GM18502 (cell line): Measurements from ENCODE around the gene ATG4B.

ENCODE experiments used
- ATAC-seq: cut with Tn5 transposase; IDR thresholded peaks from one replicate; pipeline ENCODE4 v1.9.1; 2021; ENCODE audit warnings: mild to moderate bottlenecking; ENCODE audit not compliant: unreplicated experiment, poor library complexity

The ATG4B gene

DNA sequence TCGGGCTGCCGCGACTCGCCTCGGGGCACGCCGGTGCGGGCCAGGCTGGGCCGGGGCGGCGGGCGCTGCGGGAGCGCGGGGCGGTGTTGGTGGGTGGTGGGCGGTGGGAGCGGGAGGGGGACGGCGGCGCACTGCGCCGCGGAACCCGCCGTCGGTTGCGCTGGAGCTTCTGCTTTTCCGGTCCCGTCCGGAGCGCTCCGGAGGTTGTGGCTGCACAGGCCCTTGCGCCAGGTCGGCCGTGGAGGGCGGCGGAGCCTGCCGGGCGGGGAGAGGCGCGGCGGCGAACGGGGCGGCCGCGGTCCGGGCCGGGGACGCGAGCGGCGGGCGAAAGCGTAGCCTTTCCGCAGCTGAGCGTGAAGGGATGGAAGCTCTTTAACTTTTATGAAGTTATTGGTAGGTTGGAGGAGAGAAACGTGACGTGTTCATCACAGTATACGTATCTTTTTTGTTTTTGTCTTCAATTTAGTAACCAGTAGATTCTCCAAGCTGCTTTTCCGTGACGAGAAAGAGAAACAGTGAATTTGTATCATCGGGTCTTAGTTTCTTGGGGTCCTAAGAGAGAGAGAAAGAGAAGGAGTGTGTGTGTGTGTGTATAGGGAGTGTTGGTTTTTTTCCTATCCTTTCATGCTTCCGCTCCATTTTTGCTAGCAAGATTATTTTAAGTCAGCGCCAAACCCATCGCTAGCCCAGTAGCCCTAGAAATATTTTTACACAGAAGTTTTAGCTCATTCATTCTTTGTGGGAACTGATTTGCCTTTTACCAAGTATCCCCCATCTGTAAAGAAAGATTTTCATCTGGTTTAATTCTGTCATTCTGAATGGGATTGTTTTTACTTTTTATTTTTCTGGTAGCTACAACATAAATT is 535 bp downstream of the ATG4B start:
- ATAC-seq = peak; percentile 26

DNA sequence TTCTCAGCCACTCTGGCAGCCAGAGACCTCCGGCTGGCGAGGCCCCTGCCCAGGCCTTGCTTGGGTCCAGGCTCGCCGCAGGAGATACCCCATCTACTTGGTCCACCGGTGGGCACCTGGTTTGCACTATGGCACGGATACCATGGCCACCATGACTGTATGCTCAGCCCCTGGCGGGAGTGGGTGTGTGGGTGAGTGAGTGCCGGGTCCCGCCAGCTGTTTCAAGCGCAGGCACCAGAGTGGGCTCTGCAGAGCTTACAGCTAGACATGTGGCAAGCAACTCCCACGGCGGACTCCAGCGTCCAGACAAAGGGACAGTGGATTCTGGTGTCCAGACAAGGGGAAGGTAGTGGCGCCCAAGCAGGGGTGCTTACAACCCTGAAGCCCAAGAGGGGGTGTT is 1.4 kb downstream of the ATG4B start:
- ATAC-seq = no peak

DNA sequence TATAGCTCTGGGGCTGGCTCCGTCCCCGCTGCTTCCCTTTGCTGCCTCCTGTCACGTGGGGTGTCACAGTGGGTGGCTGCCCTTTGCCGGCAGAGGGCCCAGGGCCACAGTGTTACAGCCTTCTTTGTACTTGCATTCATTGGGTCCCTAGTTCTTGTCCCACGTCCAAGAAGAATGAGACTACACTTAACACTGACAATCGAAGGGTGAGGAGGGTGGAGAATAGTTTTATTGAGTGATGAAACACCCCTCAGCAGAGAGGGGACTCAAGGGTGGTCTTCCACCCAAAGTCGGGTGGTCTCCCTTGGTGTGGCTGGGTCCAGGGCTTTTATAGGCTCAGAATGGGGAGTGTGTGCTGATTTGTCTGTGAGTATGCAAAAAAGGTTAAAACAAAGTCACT is 1.9 kb downstream of the ATG4B start:
- ATAC-seq = no peak

DNA sequence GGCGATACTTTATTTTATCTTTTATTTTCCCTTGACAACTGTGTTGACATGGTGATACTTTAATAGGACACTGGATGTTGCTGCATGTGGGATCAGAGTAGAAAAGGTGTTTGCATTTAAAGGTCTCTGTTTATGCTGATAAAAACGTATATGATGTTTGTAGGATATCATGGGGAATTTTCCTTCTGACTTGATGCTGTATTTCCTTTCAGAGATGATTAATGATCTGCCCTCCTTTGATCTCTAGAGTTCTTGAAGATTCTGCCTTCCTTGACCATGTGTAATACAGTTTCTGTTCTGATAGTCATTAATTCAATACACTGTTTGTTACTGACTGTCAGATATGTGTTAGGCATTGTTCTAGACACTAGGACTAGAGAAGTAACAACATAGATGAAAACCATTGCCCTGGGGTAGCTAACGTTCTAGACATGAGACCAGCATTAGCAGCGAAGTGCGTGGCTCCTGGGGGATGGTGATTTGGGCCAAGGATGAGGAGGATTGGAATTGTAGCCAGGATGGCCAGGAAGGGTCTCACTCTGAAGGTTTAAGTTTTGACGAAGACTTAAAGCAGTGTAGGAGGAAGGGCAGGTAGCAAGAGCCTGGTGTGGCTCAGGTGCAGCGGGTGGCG is 2.8 kb downstream of the ATG4B start:
- ATAC-seq = no peak

DNA sequence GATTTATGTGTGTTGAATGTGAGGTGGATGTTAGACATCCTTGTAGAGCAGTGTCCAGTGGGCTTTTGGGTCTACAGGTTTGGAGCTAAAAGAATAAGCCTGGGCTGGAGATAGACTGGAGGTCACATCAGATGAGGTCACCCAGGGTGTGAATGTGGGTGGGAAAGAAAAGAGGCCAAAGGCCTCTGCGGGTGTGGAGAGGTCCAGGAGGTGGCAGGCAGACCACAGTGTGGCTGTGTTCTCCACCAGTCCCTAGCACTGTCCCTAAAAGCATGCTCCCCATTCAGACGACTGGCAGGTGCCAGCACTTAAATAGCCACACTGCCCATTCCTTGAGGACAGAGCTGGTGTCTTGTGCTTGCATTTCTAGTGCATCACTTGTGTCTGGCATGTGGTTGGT is 4.1 kb downstream of the ATG4B start:
- ATAC-seq = no peak

DNA sequence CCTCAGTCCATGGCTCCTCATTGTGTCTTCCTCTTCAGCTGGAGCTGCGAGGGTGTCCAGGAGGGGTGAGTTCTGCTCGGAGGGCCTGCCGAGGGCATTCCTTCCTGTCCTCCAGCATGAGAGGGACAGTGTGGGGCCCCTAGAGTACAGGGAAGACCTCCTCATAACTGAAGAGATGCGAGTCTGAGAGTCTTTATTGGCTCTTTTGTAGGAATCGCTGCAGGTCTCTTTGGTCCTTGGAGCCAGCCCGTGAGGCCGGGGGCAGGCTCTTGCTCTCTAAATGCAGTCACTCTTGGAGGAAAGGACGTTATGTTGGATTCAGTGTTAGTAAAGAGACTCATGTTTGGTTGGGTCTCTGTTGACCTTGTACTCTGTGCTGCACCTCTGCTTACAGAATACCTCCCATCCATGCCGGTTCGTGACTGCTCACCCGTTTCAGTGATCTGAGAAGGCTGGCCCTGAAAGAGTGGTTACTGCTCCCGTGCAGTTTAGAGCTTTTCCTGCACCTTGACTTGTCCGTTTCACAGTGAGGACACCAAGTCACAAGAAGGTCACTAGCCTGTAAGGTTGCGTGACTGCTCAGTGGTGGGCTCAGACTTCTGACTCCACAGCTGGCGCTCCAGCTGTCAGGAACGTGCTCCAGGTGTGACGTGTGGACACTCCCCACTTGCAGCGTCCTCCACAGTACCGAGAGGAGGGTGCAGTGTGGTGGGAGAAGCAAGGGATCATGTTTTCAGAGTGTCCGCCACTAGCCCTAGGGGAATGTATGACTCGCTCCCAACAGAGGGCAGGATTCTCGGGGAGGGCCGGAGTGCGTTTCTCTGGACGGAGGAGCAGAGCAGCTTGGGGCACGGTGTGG is 7.8 kb downstream of the ATG4B start:
- ATAC-seq = no peak

DNA sequence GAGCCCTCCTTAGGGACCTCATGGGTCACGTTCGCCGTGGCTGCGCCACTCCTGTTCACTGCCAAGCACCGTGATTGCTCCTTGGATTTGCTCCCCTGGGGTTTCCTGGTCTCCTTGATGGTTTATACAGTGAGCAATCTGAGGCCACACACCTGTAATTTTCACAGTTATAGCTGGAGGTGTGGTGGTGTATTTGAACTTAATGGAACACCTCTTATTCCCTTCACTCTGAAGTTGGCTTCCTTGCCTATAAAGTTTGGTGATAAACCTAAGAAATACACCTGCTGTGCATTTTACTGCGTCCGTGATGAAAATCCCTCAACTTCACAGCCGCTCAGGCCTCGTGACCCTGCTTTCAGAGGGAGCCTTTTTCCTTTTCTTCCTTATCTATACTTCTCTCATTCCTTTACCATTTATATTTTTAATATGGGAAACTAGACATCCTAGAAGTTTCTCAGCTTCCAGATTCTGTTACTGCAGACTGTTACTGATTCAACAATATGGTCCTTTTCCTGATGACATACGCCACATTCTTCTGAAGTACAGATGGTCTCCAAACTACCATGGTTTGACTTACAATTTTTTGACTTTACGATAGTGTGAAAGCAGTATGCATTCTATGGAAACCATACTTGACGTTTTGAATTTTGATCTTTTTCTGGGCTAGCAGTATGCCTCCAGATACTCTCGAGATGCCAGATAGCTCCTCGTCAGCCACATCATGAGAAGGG is 8.6 kb downstream of the ATG4B start:
- ATAC-seq = no peak

DNA sequence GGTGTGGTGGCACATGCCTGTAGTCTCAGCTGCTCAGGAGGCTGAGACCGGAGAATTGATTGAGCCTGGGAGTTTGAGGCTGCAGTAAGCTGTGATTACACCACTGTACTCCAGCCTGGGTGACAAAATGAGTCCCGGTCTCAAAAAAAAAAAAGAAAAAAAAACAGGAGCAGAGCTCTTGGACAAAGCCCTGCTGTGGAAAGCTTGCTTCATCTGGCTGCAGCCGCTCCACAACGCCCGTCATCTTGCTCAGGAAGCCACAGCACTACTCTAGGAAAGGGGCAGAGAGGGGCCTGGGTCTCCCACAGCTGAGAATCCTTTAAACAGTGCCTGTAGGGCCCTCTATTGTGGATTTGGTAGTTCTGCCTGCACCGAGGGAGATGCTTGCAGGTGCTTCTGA is 11.0 kb downstream of the ATG4B start:
- no peak for ATAC-seq

DNA sequence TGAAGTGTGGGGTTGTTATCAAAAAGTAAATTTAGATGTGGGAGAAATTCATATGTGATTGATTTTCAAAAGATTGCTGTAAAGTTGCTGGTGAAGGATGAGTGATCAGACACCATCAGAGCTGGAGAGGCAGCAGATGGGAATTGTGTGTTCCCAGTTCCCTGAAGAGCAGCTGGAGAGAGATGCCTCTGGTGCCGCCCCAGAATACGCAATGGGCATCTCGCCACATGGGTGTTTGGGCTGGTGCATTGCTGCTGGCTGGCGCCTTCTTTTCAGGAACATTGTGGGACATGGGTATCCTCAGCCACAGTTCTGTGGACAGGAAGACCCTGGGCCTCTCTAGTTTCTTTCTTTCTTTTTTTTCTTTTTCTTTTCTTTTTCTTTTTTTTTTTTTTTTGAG is 11.9 kb downstream of the ATG4B start:
- no peak for ATAC-seq

DNA sequence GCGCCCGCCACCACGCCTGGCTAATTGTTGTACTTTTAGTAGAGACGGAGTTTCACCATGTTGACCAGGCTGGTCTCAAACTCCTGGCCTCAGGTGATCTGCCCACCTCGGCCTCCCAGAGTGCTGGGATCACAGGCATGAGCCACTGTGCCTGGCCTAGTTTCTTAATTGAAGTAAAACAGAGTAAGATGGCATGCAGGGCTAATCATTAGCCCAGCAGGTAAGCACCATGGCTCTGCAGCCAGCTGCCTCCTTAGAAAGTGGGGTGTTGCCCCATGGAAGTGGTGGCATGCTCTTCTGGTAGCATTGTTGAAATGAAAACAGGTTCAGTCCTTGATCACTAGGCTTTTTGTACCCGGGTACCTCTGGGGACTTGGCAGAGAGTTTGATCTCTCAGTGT is 12.4 kb downstream of the ATG4B start:
- ATAC-seq = no peak

DNA sequence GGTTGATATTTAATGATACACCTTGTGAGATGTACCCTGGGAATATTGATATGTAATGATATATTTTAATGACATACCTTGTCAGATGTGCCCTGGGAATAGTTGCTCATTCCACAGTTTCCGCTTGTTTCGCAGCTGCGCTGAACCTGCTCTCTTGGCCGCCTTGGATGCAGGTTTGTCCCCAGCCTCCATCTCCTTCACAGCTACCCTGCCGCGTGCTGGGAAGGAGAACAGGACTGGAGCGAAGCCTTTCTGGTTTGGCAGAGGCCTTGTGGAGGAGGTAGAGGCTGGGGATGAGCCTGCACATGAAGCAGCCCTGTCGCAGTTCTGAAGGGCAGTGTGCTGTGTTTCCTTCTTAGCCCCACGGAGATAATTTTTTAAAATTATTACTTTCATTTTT is 14.6 kb downstream of the ATG4B start:
- ATAC-seq = no peak

DNA sequence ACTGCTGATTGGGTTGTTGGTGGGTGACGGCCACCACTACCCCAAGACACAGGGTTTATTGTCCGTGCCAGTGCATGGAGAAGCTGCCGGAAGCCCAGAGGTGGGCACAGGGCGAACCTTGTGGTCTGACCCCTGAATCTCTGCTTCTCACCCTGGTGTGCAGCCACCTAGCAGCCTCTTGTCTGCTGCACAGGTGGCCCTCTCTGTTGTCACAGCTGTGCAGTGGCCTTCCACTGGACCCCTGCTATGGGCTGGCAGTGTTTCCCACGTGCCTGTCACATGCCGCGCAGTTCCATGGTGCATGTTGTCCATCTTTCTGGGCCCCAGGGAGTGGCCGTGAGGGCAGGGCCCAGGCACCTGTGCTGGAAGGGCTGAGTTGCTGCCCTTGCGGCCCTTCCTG is 15.2 kb downstream of the ATG4B start:
- no peak for ATAC-seq

DNA sequence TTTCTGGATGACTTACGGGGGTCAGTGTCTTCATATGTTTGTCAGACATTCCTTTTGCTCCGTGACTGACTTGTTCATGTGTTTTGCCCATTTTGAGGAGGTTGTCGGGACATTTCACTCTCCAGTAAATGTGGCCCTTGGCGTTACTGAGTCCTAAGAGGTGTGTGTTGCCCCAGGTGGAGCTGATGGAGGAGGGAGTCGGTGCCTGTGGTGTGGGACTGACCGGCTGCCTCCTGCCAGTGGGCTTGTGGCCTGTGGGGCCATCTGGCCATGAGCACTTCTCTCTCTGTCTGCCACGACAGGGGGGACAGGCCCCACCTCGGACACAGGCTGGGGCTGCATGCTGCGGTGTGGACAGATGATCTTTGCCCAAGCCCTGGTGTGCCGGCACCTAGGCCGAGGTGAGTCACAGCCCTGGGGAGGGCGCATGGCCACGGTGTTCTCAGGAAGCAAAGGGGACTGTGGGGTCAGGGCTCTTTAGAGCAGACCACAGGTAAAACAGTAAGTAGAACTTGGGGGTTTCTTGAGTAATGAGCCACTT is 15.8 kb downstream of the ATG4B start:
- ATAC-seq = no peak

DNA sequence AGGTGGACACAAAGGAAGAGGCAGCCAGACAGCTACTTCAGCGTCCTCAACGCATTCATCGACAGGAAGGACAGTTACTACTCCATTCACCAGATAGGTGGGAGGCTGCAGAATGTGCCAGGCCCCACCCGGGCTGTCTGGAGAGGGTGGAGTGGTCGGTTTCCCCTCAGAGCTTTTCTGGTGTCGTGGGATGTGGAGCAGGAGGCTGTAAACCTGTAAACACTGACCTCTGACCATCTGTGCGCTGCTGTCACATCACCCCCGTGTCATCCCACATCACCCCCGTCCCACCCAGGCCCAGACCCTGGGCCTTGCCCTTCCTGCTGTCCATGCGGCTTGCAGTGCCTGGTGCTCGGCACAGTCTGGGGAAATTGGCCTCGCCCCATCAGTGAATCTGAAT is 17.1 kb downstream of the ATG4B start:
- ATAC-seq = no peak

DNA sequence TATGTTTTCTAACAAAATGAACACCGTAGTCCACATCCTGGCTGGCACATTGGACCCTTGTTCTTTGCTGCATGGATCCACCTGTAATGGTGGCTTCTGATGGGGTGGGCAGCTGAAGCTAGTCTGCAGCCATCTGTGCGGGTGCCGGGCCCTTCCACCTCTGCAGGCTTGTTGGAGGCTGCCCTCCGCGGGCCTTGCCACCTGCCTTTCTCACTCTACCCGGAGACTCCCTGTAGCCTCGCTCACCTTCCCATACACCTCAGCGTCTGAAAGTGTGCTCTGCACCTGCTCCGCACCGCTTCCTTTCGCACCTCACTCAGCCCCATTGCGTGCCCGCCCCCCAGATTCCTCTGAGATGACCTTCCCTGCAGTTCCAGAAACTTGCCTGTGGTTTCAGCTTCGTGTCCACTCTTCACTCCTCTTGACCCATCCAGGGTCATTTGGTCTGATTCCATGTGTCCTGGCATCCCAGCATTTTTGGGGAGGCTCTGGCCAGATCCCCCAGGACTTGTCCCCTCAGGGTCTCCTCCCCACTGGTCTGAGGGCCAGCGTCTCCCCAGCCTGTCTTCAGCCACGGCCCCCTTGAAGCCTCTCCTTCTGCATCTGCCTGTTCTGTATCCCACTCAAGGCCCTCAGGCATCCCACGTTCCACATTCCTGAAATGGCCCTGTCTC is 18.2 kb downstream of the ATG4B start:
- no peak for ATAC-seq

DNA sequence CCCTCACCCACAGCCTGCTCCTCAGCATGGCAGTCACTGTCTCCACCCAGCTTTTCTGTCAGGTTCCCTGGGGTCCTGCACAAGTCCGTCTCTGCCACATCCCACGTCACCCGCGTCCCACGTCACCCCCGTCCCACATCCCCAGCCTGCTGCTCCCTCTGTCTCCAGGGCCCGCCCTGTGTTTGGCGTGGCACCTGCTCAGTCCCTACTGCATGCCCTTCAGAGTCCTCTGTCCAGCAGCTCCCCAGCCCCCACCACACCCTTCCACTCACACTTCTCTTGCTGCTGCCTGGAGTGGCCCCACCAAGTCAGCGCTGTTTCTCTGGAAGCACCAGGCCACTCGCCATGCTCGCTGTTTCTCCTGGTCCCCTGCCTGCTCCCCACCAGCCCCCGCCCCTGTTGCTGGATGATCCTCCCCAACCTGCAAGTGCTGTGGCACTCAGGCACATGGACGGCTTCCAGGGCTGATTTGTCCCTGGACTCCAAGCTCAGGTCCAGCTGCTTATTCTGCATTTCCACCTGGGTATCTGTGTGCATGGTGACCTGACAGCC is 18.8 kb downstream of the ATG4B start:
- no peak for ATAC-seq

DNA sequence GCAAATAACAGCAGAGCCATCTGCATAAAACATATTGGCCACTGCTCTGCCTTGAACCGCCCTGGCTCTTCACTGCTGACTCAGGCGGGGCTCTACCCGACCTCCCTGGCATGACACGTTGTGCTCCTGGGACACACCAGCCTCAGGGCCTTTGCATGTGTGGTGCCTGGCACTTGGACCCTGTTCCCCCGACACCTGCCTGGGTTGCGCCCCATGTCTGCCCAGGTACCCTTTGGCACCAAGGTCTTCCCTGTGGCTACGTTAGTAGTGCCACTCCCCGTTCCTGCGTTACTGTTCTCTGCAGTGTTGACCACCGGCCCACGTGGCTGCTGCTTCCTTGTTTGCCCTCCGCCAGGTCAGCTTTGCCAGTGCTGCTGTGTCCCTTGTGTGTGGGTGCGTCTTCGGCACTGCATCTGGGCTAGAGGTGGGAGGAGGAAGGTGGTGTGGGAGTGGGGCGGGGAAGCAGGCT is 20.3 kb downstream of the ATG4B start:
- no peak for ATAC-seq

DNA sequence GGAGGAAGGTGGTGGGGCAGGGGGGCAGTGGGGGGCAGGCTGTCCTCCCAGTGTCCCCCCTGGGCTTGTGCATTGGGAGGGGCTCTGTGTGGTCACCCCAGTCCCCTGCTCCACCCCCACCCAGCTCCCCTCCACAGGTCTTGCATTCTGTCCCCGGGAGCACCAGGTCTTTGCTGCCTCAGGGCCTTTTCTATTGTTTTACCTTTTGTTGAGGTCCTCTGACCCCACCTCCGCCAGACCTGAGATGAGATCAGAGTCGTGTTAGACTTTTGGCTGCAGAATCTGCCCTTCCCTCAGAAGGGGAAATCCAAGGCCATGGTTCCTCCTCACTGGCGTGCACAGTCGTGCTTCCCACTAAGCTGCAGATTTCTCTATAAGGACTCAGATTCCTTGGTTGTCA is 20.8 kb downstream of the ATG4B start:
- ATAC-seq = no peak

DNA sequence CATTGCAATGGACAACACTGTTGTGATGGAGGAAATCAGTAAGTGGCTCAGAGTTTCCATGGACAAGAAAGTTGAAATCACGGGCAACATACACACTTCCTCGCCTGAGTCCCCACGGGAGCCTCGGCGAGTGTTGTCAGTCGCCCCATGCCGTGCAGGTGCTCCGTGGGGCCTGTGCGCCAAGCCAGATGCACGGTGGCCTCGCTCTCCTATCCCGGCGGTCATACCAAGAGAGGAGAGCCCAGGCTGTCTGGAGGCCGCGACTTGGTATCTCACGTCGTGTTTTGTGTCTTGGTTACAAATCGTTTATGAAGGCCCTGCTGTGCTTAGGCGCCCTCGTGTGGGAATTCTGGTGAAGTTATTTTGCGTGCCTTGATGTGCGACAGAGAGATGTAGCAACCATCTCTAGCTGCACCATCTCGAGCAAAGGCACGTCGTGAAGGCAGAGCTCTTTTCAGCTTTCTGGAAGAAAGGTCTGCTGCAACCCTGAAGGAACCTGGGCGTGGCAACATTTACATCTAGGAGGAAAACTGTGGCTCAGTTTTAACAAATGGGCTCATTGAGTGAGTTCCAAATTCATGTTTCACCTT is 21.8 kb downstream of the ATG4B start:
- ATAC-seq = no peak
